ENCODE measurements around the gene ANKMY1.

DNA sequence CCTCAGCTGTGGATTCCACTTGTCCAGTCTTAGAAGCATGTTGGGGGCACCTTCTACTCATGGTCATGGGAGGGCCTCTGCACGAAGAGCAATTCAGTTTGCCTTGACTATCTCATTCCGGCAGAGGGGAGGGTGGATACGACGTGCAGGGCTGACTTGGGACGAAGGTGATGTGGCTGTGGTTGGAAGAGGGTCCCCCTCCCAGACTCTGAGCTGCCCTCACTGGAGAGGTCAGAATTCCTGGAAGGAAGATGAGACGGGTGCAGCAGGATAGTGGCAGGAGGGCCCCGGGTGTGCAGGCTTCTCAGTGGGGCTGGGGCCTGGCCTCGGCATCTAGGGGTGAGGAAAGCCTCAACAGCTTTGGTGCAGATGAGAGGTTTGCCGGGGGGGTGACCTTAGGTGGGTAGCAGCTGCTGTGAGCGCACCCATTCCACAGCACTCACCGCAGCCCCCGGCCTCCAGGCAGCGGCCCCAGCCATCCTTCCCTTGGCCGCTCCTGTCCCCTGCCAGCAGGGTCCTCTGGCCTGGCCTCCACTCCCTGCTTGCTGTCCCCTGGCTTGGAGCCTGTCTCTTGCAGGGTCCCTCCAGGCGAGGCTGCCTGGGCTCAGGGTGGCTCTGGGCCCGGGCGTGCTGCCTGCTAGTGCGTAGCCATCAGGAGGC, 13.7 kb upstream of the ANKMY1 start:
- no peak for TF ChIP-seq EZH2 (IDR thresholded peaks at IDR 0.05; ENCODE audit: low read length, unreplicated experiment)
- TF ChIP-seq, protein P1, sequence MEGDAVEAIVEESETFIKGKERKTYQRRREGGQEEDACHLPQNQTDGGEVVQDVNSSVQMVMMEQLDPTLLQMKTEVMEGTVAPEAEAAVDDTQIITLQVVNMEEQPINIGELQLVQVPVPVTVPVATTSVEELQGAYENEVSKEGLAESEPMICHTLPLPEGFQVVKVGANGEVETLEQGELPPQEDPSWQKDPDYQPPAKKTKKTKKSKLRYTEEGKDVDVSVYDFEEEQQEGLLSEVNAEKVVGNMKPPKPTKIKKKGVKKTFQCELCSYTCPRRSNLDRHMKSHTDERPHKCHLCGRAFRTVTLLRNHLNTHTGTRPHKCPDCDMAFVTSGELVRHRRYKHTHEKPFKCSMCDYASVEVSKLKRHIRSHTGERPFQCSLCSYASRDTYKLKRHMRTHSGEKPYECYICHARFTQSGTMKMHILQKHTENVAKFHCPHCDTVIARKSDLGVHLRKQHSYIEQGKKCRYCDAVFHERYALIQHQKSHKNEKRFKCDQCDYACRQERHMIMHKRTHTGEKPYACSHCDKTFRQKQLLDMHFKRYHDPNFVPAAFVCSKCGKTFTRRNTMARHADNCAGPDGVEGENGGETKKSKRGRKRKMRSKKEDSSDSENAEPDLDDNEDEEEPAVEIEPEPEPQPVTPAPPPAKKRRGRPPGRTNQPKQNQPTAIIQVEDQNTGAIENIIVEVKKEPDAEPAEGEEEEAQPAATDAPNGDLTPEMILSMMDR (conservative IDR thresholded peaks at IDR 0.05; ENCODE audit: low read depth, low read length) = no peak

Measured in PC-3 (cell line).